ENCODE data around the gene B3GNT7.
"Not testable (repeated sequence)": the region's sequence is repeated elsewhere in the genome, so short reads cannot be mapped to it uniquely, and the experiment has no call there.

The B3GNT7 gene

DNA sequence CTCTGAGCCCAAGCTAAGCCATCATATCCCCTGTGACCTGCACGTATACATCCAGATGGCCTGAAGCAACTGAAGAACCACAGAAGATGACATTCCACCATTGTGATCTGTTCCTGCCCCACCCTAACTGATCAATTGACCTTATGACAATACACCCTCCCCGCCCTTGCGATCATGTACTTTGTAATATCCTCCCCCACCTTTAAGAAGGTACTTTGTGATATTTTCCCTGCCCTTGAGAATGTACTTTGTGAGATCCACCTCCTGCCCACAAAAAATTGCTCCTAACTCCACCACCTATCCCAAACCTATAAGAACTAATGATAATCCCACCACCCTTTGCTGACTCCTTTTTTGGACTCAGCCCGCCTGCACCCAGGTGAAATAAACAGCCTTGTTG lies 34.9 kb downstream of the B3GNT7 start:
- DNase-seq = not testable (repeated sequence)

DNA sequence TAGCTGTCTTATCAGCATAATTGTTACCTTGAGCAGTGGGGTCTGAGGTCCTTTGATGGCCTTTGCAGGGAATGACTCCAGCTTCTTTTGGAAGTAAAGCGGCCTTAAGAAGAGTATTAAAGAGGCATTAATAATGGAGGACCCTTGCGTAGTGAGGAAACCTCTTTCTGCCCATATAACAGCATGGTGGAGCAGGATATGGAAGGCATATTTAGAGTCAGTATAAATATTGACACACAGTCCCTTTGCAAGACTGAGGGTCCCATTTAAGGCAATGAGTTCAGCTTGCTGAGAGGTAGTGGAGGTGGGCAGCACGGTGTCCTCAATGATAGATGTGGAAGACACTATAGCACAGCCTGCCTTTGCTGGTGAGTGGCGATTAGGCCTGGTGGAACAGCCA lies 36.1 kb downstream of the B3GNT7 start:
- DNase-seq = no peak

DNA sequence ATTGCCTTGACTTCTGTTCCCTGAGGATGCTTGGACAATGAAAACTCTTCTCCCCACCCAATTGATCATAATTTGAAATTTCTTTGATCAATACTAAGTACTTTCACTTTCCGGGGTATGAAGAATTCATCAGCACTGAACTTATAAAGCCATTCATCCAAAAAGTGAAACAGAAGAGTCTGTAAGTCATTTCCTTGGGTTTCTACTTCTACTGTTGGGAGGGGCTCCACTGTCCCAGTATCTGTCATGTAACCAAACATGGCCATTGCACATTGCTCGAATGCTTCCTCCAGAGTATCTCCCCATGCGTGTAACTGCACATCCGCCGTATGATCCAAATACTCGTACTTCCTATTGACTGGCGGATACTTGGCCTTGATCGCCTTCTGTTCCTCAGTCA lies 38.5 kb downstream of the B3GNT7 start:
- DNase-seq = no peak

DNA sequence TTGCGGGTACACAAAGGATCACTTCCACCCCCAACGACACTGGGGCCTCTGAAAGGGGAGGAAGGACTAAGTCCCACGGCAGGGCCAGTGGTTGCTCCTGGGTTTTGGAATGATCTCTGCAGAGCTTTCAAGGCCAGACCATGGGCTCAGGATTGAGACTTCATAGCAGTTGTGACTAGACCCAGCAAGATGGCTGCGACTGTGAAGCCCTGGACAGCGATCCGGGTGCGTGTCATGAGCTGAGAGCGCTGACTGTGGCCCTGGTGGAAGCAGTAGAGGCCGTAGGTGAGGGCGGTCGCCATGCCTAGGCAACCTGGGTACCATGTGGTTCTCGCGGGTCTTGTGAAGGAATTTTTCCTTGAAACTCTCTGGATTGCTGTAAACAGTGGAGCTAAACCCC lies 41.4 kb downstream of the B3GNT7 start:
- no peak for DNase-seq

DNA sequence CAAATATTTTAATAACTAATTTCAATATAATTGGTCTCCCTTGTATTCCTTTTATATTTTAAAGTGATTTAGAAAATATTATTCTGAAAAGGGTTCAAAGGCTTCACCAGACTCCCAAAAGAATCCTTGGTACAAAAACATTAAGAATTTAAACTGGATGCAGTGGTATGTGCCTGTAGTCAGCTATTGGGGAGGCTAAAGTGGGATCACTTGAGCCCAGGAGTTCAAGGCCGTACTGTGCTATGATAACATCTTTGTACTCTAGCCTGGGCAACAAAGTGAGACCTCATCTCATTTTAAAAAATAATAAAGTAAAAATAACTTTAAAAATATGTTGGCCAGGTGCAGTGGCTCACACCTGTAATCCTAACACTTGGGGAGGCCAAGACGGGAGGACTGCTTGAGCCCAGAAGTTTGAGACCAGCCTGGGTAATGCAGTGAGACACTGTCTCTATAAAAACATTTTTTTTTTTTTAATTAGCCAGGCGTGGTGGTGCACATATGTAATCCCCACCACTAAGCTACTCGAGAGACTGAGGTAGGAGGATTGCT lies 54.1 kb downstream of the B3GNT7 start:
- DNase-seq = no peak

DNA sequence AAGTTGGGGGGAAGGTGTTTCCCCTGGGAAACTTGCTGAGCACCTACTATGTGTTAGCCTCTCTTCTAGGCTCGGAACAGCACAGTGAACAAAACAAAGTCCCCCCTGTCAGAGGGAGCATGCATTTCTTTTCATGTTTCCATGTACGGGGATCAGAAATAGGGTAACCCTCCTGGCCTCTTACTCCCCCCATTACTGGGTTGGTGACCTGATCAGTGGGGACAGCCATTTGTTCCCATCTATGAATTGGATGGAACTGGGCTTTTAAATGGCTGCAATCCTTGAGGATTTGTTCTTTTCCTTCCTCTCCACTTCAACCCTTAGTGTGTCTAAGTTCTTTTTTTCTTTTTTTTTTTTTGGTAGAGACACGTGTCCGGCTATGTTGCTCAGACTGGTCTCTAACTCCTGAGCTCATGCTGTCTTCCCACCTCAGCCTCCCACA lies 55.1 kb downstream of the B3GNT7 start:
- DNase-seq = no peak

All from NCI-H1694 (cell line).